Small intestine (tissue), 7 donors: ENCODE measurements around the gene SLC7A10. TPM values are rescaled to one million over a fixed set of nuclear protein-coding genes. Genes with fewer than 3 reads are reported as not detected.

Experiments used
- DNase-seq, 2 donors: peaks; one replicate each; pipeline versions ENCODE4 v3.0.0 to v3.0.0-alpha.2; 2013
- FAIRE-seq: peaks from 2 replicates; lab custom pipeline; 2012; peaks lifted over from hg19 to GRCh38; lab: Jason Lieb, UNC
- H3K27ac ChIP-seq, 3 donors: one replicate each; pipeline ENCODE4 v1.5.1; 2013; ENCODE audit warnings: low read length in 2 of 3, mild to moderate bottlenecking in 2 of 3, control low read depth in 1 of 3, inconsistent platforms in 1 of 3, low read depth in 1 of 3, moderate library complexity in 1 of 3
- H3K27me3 ChIP-seq, 3 donors: one replicate each; pipeline ENCODE4 v1.6.1; 2013; ENCODE audit warnings: low read length in 3 of 3, inconsistent platforms in 1 of 3; ENCODE audit not compliant: control insufficient read depth in 3 of 3, insufficient read depth in 3 of 3
- H3K36me3 ChIP-seq, 3 donors: one replicate each; pipeline ENCODE4 v1.6.1; 2013; ENCODE audit warnings: low read length in 3 of 3, inconsistent platforms in 1 of 3, low read depth in 1 of 3, mild to moderate bottlenecking in 1 of 3, moderate library complexity in 1 of 3; ENCODE audit not compliant: control insufficient read depth in 3 of 3, insufficient read depth in 2 of 3
- H3K4me1 ChIP-seq, 3 donors: one replicate each; pipeline ENCODE4 v1.6.1; 2013; ENCODE audit warnings: low read length in 2 of 3, inconsistent platforms in 1 of 3, low read depth in 1 of 3, mild to moderate bottlenecking in 1 of 3, moderate library complexity in 1 of 3; ENCODE audit not compliant: control insufficient read depth in 3 of 3, insufficient read depth in 2 of 3
- H3K4me3 ChIP-seq, 3 donors: one replicate each; pipeline ENCODE4 v1.5.1; 2013; ENCODE audit warnings: low read length in 3 of 3, control low read depth in 1 of 3, inconsistent platforms in 1 of 3, low read depth in 1 of 3, mild to moderate bottlenecking in 1 of 3, moderate library complexity in 1 of 3
- H3K9me3 ChIP-seq, 2 donors: one replicate each; pipeline ENCODE4 v1.6.1; 2013; ENCODE audit warnings: low read depth in 1 of 2, low read length in 1 of 2; ENCODE audit not compliant: control insufficient read depth in 2 of 2, insufficient read depth in 1 of 2
- WGBS, 3 donors: extraction: QIAGEN DNeasy Blood & Tissue Kit; methylation state at CpG; one replicate each; pipeline ENCODE4 v1.1.7; 2013; 5-methylcytosine and 5-hydroxymethylcytosine counted together
- polyA plus RNA-seq, 4 donors: library from polyadenylated mRNA; stranded (reverse) in 3 of 4; unstranded in 1 of 4; fragments of 200-250 nt in 3 of 4; fragments of 120-200 nt in 1 of 4; gene quantifications; one replicate each; pipeline versions ENCODE4 v1.2.1 to v1.2.3, GENCODE V29; 2013
- donor health status: healthy with polysubstance abuse.
- donor health status: control.
- donor health status: control.
- donor health status: Bipolar disorder and iron deficiency.
- donor health status: healthy.

SLC7A10 gene
- polyA plus RNA-seq, 4 donors = 1.4 to 16.0 TPM; not detected in 2

DNA sequence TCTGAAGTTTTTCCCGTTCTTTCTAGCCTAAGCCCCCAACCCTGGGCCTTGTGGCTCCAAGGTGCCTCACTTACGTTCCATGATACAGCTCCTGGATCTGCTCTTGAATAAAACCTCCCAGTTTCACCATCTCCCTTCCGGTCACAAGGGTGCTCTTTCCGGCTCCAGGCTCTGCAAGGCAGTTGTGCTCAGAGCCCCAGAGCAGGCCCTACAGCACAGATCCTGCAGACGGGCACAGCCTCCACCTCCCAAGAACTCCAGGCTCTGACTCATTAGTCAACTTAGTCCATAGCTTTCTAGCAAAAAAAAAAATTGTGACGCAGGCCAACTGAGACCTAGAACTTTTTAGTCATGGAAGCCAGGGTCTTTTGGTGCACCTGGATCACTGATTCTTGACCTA is 33.9 kb upstream of the SLC7A10 start:
- no peak for FAIRE-seq
- H3K27me3 ChIP-seq = no peaks in the 10 kb centered on the region
- peaks cover 0 to 3% of the 10 kb centered on the region in 2 donors for H3K9me3 ChIP-seq
- no peaks in the 10 kb centered on the region for H3K36me3 ChIP-seq
- H3K27ac ChIP-seq = no peak overlapping the region
- no peaks in the 10 kb centered on the region for H3K4me1 ChIP-seq
- H3K4me3 ChIP-seq = no peak overlapping the region
- WGBS, 3 donors = 80 to 84% (median 82%) methylated on average over 6 of the region's 6 CpGs
- DNase-seq = no peak

DNA sequence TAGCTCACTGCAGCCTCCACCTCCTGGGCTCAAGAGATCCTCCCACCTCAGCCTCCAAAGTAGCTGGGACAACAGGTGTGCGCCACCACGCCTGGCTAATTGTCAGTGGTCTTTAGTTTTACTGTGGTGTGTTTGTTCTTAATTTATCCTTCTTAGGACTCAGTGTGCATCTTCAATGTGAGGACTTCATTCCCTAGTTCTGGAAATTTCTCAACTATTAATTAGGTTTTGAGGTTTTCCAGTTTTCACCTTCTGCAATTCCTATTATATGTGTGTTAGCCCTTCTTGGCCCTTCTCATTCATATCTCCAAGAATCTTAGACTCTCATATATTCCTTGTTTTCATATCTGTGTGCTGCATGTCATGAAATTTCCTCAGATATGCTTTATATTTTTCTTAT is 32.2 kb upstream of the SLC7A10 start:
- Histone ChIP-seq H3K27ac (no peak overlapping the region), H3K36me3 (no peaks in the 10 kb centered on the region), H3K4me3 (no peak overlapping the region), H3K9me3 (peaks cover 0 to 3% of the 10 kb centered on the region in 2 donors), H3K27me3 (no peaks in the 10 kb centered on the region), H3K4me1 (no peaks in the 10 kb centered on the region)
- WGBS, 3 donors = 94 to 100% (median 99%) methylated on average over 2 of the region's 2 CpGs
- no peak for FAIRE-seq
- DNase-seq = no peak

DNA sequence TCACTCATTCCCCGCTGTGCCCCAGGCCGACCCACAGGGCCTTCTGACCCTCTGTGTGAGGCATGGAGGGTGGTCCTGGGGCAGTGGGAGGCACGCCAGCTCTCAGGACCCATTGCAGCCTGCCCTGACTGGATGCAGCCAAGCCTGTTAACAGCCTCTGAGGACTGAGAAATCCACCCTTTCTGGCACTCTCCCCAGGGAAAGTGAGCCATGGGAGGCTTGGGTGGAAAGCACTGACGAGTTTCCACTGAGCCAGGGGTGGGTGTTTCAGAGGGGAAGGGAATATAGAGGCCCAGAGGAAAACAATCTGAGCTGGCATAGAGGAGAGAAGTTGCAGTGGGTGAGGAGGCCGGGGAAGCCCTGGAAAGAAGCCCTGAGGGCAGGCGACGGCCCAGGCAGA is 30.6 kb upstream of the SLC7A10 start:
- DNase-seq (no peak), FAIRE-seq (no peak)
- no peaks in the 10 kb centered on the region for H3K27me3 ChIP-seq
- no peaks in the 10 kb centered on the region for H3K36me3 ChIP-seq
- WGBS, 3 donors = 69 to 80% (median 73%) methylated on average over 7 of the region's 7 CpGs
- no peak overlapping the region for H3K27ac ChIP-seq
- H3K4me3 ChIP-seq = no peak overlapping the region
- peaks cover 0 to 3% of the 10 kb centered on the region in 2 donors for H3K9me3 ChIP-seq
- H3K4me1 ChIP-seq = no peaks in the 10 kb centered on the region

DNA sequence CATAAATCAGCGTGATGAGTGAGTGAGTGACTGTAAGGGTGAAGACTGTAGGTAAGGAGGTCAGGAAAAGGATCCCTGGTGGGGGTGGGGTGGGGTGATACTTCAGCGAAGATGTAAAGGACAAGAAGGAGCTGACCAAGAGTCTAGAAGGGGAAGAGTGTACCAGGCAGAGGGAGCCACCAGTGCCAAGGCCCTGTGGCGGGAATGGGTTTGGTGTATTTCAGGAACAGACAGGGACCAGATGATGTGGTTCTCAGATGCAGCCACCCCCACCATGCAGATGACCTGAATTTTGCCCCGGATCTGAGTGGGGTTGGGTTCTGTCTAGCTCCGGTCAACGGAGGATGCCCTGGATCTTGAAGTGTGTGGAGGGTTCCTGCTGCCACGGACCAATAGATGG is 30.1 kb upstream of the SLC7A10 start:
- DNase-seq = no peak
- H3K9me3 ChIP-seq = peaks cover 0 to 3% of the 10 kb centered on the region in 2 donors
- H3K4me1 ChIP-seq = no peaks in the 10 kb centered on the region
- FAIRE-seq = no peak
- H3K27ac ChIP-seq = no peak overlapping the region
- no peak overlapping the region for H3K4me3 ChIP-seq
- WGBS, 3 donors = 87 to 88% (median 88%) methylated on average over 7 of the region's 7 CpGs
- H3K27me3 ChIP-seq = no peaks in the 10 kb centered on the region
- no peaks in the 10 kb centered on the region for H3K36me3 ChIP-seq

DNA sequence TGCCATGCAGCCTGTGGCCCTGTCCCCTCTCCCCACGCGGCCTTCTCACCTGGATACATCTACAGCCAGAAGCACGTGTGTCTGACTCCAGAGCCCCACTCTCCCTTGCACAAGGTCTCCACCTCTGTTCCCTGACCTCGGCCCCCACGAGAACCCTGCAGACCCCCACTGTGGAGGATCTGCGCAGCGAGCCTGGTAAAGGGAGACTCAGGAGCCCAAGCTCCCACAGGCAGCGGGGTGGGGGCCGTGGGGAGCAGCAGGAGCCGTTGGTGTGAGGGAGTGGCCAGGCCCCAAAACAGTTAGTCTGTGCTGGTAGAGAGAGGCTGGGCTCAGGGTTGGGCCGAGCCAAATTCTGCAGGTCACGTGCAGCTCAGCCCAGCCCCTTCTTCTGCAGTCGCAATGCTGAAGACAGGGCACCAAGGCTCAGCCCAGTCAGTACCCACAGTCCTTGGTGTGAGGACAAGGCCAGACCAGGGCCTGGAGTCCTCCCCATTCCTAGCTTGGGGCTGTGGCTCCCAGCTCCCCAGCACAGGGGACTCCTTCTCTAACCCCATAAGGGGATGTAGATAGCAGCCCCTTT is 28.7 kb upstream of the SLC7A10 start:
- 79 to 84% (median 81%) methylated on average over 13 of the region's 13 CpGs for WGBS, 3 donors
- DNase-seq (no peak), FAIRE-seq (no peak)
- no peak overlapping the region for H3K4me3 ChIP-seq
- H3K4me1 ChIP-seq = peaks cover 0 to 1% (median 0%) of the 10 kb centered on the region in 3 donors
- no peaks in the 10 kb centered on the region for H3K36me3 ChIP-seq
- H3K27me3 ChIP-seq = no peaks in the 10 kb centered on the region
- no peak overlapping the region for H3K27ac ChIP-seq
- H3K9me3 ChIP-seq = peaks cover 0 to 3% of the 10 kb centered on the region in 2 donors

DNA sequence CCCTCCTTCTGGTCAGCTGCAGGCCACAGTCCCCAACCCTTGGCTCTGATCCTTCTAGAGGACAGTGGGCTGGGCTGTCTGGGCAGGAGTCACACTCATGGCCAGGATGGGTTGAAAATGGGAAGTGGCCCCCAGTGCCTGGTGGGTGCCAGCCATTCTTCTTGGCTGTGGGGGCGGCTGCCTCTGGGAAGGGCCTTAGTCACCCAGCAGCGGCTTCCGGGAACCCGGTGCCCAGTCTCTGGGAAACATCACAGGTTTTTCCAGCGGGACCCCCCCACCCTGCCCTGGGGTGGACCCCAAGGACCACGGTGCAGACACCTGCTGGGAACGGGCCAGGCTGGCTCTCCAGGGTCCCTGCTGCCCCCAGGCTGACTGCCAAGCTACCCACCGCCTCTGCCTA is 27.3 kb upstream of the SLC7A10 start:
- H3K9me3 ChIP-seq = peaks cover 0 to 3% of the 10 kb centered on the region in 2 donors
- FAIRE-seq (no peak), DNase-seq (no peak)
- H3K36me3 ChIP-seq = no peaks in the 10 kb centered on the region
- no peaks in the 10 kb centered on the region for H3K27me3 ChIP-seq
- H3K27ac ChIP-seq = no peak overlapping the region
- H3K4me3 ChIP-seq = no peak overlapping the region
- peaks cover 0 to 12% (median 0%) of the 10 kb centered on the region in 3 donors for H3K4me1 ChIP-seq
- 84 to 88% (median 86%) methylated on average over 7 to 8 of the region's 8 CpGs for WGBS, 3 donors

DNA sequence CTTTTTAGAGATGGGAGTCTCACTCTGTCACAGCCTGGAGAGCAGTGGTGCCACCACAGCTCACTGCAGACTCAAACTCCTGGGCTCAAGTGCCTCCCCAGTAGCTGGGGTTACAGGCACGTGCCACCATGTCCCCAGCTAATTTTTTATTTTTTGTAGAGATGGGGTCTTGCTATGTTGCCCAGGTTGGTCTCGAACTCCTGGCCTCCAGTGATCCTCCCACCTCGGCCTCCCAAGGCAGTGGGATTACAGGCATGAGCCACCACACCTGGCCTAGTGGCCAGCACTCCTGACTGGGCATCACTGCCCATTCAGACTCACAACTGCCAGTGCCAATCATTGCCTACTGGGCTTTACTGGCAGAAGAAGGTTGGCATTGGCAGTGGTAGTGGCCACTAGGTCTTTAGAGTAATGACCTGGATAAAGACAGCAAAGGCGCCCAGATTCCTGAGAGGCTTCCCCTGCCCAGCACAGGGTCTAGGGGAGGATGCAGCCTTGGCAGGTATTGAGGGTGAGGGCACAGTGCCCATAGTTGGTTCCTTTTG is 26.8 kb upstream of the SLC7A10 start:
- no peak for FAIRE-seq
- DNase-seq = no peak
- 88 to 93% (median 89%) methylated on average over 4 of the region's 4 CpGs for WGBS, 3 donors

DNA sequence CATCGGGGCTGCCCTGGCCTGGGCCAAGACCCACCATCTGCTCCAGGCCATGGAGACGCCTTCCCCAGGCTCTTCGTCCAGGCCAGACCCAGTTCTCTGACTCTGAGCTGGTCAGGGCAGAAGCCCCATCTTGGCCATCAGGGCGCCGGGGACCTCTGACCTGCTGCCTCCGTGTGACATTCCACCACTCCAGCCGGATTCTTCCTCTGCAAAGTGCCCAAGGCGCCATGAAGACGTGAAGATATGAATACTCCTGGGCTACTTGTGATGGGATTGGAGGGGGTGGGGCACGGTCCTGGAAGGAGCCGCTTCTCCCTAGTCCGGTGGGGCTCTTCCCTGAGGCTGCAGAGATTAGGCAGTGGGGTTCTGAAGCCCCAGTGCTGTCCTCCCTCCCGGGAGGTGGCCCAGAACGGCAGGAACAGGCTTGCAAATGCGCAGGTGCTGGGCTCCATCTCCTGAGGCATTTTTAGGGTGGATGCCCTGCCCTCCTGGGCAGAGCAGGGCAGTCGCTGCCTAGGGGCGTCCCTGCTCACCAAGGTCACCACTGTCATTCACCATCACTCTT is 26.0 kb upstream of the SLC7A10 start:
- Histone ChIP-seq H3K9me3 (no peaks in the 10 kb centered on the region), H3K27me3 (no peaks in the 10 kb centered on the region), H3K36me3 (no peaks in the 10 kb centered on the region), H3K27ac (no peak overlapping the region), H3K4me1 (peaks cover 0 to 16% (median 0%) of the 10 kb centered on the region in 3 donors), H3K4me3 (no peak overlapping the region)
- DNase-seq = no peak
- FAIRE-seq = no peak
- WGBS, 3 donors = 75 to 81% (median 78%) methylated on average over 16 to 17 of the region's 17 CpGs

More for the DNA sequence above, 26.8 kb upstream of the SLC7A10 start:
- no peak overlapping the region for H3K4me3 ChIP-seq
- H3K27ac ChIP-seq = no peak overlapping the region
- H3K9me3 ChIP-seq = no peaks in the 10 kb centered on the region
- peaks cover 0 to 13% (median 0%) of the 10 kb centered on the region in 3 donors for H3K4me1 ChIP-seq
- no peaks in the 10 kb centered on the region for H3K27me3 ChIP-seq
- no peaks in the 10 kb centered on the region for H3K36me3 ChIP-seq
